CD4-positive, alpha-beta T cell treated with Interleukin-1 beta for 1 hour (primary cell): ENCODE measurements around the gene PLSCR4.

Experiments
- DNase-seq, 2 donors: peaks; one replicate each; pipeline ENCODE4 v3.0.0-alpha.2; 2020 to 2022

PLSCR4 gene

GRCh38 chr3:146159616-146160320 lies 91.1 kb downstream of the PLSCR4 start:
- DNase-seq = no peak

- no peak for DNase-seq
Measured at GRCh38 chr3:146159037-146159436, 91.9 kb downstream of the PLSCR4 start.

GRCh38 chr3:146157325-146158060 lies 93.4 kb downstream of the PLSCR4 start:
- no peak for DNase-seq

- no peak for DNase-seq
Measured at GRCh38 chr3:146156666-146157314, 94.1 kb downstream of the PLSCR4 start.

- DNase-seq = no peak
Measured at GRCh38 chr3:146156095-146156494, 94.8 kb downstream of the PLSCR4 start.

DNA sequence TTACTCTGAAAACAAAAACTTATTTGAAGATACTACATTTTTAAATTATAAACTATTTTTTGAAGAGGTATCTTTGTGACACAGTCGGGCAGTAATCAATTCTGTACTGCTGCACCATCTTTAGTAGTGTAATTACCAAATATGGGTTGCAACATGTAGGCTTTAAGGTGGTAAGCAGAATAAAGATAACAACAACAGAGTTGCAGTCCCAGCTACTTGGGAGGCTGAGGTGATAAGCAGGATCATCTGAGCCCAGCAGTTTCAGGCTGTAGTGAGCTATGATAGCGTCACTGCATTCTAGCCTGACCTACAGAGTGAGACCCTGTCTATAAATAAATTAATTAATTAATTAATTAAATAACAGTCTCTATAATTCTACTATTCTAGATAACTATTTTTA lies 95.9 kb downstream of the PLSCR4 start:
- no peak for DNase-seq

DNA sequence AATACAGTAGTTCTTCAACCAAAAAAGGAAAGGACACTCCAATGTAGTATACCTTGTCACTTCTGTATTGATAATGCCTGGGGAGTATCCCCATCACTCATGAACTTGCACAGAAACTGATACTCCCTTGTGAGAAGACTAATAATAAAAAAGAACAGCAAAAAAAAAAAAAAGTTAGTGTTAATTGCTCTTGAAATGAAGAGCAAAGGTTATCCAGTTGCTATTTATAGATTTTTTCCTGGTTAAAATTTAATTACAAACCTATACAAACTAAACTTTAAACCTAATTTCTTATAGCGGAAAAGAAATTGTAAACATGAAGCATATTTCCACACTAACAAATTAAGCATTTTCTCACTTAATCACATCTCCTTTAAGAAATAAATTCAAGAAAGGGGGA lies 96.6 kb downstream of the PLSCR4 start:
- DNase-seq = no peak

DNA sequence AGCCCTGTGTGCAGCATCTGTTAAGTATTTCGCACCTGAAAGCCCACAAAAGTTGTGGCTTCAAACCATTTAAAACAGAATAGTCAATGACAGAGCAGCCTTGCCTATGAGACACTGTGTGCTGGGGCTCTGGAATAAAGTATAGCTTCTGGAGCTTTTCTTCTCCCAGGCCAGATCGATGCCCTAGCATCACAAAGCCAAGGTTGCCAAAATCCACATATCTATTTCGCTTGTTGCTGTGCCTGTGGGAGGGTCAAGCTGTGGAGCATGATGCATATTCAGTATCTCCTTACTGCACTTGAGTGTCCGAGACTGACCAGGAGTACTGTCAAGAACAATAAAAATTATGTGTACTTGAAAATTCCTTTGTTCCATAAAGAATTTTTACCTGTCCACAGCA lies 97.5 kb downstream of the PLSCR4 start:
- no peak for DNase-seq

DNA sequence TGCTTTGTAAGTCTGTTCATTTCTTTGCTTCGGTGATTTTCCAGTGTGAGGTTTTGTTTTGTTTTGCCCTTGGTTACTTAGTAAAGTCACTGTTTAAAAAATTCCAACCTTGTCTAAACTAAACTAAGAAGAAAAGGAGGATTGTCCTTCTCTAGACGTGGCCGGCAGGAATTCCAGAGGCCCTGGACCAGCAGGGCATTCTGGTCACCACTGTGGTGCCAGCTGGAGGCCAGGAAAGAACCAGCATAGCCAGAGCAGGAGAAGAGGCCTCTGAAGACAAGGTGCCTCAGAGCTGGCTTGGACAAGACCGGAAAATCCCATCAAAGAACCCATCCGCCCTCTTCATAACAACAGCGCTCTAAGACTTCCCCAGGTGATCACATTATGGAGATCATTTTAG lies 98.1 kb downstream of the PLSCR4 start:
- no peak for DNase-seq

DNA sequence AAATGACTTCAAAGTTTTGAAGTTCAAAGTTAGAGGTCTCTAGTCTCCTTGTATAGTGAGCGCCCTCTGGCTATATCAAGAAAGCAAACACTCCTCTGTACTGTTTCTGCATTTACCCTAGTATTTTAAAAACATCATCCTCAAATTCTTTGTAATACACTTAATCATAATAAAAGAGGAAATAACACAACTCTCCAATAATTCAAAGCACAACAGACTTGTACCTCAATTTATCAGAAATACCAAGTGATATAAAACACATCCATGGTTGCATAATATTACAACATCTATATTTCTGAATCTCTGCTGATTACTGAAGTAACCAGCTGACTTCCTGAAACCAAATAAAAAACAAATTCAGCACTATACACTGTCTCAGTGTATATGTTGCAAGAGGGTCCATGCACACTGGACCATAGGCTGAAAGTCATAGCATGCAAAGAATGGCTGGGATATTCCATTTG lies 102.4 kb downstream of the PLSCR4 start:
- DNase-seq = no peak

DNA sequence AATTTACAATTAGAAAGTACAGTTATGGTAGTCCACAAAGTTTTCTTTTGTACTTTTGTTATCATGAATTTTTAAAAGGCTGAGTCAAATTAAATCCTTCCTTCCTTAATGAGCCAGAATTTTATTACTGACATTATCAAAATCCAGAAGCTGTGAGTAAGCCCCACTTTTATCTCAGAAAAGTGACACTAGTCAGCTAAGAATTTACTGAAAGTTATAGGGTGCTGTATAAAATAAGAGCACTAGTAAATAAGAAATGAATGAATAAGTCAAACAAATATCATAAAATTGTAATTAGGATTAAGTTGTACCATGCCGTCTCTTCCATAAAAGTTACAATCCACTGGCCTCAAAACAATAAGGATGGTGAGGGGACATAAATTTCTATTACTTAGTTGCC lies 105.3 kb downstream of the PLSCR4 start:
- DNase-seq = no peak

DNA sequence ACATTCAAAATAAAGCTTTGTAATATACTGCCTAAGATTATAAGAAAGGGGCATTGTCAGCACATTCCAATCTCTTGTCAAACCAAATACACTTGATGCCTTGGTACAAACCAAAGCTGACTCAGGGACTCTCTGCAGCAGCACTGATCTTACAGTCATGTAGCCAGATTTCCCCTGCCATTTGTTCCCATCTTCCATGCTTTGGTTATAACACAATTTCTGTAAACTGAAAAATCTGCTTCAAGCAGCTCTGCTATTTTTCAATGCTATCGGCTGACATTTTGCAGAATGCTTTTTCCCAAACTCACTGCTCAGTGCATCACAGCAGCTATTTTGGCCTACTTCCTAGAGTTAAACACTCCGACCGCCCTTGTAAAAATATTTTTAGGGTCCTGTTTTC lies 108.1 kb downstream of the PLSCR4 start:
- DNase-seq = no peak
